ENCODE data around the gene GYS2.
"Not testable (repeated sequence)": the region's sequence is repeated elsewhere in the genome, so short reads cannot be mapped to it uniquely, and the experiment has no call there.

GYS2 gene

DNA sequence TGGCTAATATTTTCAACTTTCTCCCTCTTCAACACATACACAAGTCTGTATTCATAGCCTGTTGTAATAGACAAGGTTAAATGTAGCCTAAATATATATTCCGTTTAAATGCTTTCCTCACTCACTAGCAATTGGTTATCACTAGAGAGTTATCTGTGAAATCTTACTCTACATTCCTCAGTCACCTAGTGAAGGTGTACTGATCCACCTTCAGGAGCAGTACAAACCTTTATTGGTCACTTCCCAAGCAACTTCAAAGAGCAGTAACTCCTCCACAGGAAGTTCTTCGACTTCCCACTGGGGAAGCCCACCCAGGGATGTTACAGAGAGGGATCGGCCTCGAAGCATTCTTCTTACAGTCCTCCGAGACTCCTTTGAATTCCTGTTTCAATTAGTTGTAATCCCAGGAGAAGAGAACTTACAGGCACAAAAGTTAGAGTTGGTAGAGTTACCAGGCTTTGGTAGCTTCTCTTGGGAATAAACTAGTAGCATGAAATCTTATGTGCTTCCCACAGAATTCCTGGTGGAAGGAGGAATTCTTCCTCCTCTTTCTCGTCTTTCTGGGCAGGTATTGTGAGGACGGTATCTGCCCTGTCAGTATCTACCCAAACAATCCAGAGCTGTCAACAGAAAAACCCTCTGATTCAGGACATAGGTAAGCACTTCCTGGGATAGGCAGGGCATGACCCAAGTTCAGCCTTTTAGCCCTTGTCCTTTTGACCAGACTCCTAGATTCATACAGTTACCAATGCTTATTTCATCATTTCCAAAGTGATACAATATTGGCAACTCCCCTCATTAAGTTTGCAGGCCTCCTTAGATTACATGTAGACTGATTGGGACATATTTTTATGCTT lies at the start of gene GYS2:
Gene GYS2, minus strand, starts transcription at position 603 of the 857 bp plus-strand sequence. Its CDS starts 255 bp downstream, at position 348.
- DNase-seq: no peak

DNA sequence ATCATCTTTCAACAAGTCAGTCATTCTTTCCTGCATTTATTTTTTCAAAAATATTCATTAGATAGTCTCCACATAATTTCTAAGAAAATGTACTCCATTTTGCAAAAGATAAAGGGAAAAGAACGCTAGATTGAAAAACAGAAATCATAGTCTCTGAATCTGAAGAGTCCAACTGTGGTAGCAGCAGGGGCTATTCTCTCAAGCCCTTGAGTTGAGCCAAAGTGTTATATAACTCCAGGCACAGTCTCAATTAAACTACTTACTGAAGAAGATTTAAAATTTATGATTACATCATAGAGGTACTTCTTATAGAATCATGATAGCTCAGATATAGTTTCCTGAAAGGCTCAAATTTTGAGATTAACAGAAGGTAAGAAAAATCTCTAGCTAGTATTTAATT lies 47.2 kb upstream of the GYS2 start:
- DNase-seq: no peak

GRCh38 chr12:21650997-21651396 lies 46.4 kb upstream of the GYS2 start:
- no peak for DNase-seq

DNA sequence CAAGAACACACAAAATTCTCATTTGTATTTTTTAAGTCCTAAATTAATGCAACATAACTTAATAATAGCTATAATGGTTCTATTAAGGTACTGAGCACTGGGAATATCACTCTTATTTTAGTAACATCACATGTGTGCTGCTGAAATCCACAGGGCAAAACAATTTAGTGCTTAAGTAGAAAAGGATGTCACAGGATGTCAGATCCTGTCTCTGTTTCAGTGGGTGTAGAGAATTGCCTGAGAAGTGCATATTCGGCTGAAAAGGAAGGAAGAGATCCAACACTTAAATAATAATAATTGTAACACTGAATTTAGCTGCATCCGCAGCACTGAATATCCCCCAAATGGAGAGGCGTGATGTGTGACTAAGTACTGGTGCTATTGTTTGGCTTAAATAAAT lies 44.4 kb upstream of the GYS2 start:
- DNase-seq: no peak

DNA sequence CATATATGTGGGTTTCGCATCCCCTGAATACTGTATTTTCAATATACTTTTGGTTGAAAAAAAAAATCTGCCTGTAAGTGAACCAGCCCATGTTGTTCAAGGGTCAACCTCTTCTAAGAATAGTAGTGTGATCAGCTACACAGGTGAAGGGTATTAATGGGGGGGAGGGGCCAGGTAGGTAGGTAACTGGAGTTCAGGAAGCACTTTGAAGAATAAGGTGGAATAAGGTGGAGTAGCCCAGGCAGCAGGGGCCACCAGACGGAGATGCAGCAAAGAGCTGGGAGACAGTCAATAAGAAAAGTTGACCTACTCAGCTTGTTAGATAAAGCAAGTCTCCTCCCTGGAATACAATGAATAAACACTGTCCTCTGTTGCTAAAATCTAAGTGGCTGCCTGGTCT lies 43.7 kb upstream of the GYS2 start:
- DNase-seq: no peak

- DNase-seq: no peak
These were observed 42.5 kb upstream of the GYS2 start for GRCh38 chr12:21647179-21647578.

- DNase-seq: not testable (repeated sequence)
These were observed 40.4 kb upstream of the GYS2 start for GRCh38 chr12:21645041-21645500.

- DNase-seq: no peak
These were observed 39.9 kb upstream of the GYS2 start for GRCh38 chr12:21644516-21644915.

- DNase-seq: no peak
These were observed 39.1 kb upstream of the GYS2 start for GRCh38 chr12:21643758-21644157.

GRCh38 chr12:21642707-21643389 lies 38.2 kb upstream of the GYS2 start:
- no peak for DNase-seq

- no peak for DNase-seq
These were observed 33.6 kb upstream of the GYS2 start for GRCh38 chr12:21638054-21638891.

DNA sequence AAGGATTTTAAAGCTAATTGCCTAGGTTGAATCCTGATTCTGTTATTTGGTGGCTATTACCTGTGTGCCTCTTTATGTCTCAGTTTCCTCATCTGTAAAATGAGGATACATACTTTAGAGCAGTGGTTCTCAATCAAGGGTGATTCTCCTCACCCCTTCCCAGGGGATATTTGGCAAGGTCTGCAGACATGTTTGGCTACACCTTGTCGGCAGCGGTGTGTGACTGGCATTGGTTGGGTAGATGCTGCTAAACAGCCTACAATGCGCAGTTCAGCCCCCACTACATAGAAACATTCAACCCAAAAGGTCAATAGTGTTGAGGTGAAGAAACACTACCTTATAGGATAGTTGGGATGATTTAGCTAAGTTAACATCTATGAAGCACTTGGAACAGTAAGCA lies 29.6 kb upstream of the GYS2 start:
- no peak for DNase-seq

GRCh38 chr12:21631367-21631766 lies 26.7 kb upstream of the GYS2 start:
- no peak for DNase-seq

- no peak for DNase-seq
These were observed 23.3 kb upstream of the GYS2 start for GRCh38 chr12:21627924-21628323.

- DNase-seq: no peak
These were observed 13.9 kb upstream of the GYS2 start for GRCh38 chr12:21618566-21618965.

GRCh38 chr12:21617030-21617429 lies 12.4 kb upstream of the GYS2 start:
- DNase-seq: no peak

DNA sequence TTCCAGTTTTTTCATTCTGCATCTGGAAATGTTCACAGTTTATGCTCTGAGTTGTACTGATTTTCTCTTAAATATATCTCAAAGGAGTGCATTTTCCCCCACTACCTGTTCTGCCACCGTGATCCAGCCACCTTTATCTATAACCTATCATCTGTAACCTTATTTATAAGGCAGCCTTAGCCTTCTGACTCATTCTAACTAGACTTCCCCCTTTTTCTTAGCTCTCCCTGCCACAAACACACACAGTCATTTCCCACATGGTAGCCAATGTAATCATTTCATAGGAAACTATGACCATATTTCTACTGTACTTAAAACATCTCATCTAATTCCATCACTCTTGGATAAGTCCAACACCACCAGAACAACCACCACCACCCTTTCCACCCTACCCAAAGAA lies 10.8 kb upstream of the GYS2 start:
- DNase-seq: no peak

- DNase-seq: no peak
These were observed 9.9 kb upstream of the GYS2 start for GRCh38 chr12:21614506-21614905.

DNA sequence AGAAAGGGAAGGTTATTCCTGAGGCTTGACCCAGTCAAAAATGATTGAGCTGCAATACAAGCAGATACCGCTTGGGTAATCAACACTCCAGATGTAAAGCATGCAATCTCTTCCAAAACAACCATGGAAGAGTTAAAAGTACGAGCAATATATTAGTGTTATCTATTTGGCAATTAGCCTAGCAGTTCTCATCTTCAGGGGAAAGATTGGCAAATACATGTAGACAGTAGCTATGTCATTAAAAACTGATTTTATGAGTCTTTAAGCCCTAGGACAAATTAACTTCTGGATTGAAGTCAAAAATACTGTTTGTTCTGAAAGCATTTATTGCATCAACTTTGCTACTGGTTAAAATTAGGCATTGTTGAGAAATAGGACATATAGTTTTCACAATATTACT lies 9.3 kb upstream of the GYS2 start:
- no peak for DNase-seq

DNA sequence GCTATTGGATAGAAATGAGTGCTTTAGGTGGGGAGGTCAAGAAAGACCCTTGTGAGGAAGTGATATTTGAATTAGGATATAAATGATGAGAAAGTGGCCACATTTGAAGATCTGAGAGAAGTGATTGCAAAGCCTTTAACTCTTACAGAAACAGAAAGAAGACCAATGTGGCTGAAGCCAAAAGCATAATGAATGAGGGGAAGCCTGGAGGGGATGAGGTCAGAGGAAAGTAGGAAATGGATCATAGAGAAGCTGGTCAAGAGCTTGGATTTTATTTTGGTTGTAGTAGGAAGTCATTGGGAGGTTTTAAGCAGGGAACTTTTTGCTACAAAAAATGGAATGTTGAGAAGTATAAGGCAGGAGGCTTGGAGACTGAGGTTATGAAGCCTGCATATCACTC lies 3.5 kb upstream of the GYS2 start:
- no peak for DNase-seq

DNA sequence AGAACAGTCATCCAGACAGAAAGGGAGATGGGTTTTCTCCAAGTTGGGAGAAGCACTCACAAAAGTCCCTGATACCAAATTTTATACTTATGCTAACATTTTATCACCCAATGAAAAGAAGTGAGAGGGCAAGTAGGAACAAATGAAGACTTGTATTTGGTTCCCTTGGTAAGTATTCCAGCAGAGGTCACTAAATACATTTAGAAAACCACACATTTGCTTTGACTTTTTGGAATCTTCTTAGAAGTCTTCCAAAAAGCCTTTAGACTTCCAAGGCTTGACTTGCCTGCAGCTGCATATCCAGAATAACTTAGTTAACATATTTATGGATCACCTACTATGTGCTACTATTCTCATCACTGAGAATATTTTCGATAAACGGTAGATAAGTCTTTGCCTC lies 3.1 kb upstream of the GYS2 start:
- DNase-seq: no peak

- no peak for DNase-seq
These were observed 1.5 kb upstream of the GYS2 start for GRCh38 chr12:21606175-21606574.

GRCh38 chr12:21602774-21603173 lies 1.9 kb downstream of the GYS2 start:
- DNase-seq: no peak
